ENCODE data around the gene MARCHF6.

- no peak for TF ChIP-seq CTCF (IDR thresholded peaks at IDR 0.05; ENCODE audit: low read depth, low read length)
- TF ChIP-seq POLR2A (IDR thresholded peaks at IDR 0.05; ENCODE audit: extremely low read depth, insufficient read length): no peak
Measured at GRCh38 chr5:10317825-10318682, 35.4 kb upstream of the MARCHF6 start.

Data from NB4 (cell line).